CD4-positive, alpha-beta T cell treated with Interferon gamma for 1 hour (primary cell): ENCODE data around the gene CCDC134.
"Not testable (repeated sequence)": the region's sequence is repeated elsewhere in the genome, so short reads cannot be mapped to it uniquely, and the experiment has no call there.

Experiments used
- DNase-seq: peaks from one replicate; pipeline ENCODE4 v3.0.0-alpha.2; 2020

The CCDC134 gene

DNA sequence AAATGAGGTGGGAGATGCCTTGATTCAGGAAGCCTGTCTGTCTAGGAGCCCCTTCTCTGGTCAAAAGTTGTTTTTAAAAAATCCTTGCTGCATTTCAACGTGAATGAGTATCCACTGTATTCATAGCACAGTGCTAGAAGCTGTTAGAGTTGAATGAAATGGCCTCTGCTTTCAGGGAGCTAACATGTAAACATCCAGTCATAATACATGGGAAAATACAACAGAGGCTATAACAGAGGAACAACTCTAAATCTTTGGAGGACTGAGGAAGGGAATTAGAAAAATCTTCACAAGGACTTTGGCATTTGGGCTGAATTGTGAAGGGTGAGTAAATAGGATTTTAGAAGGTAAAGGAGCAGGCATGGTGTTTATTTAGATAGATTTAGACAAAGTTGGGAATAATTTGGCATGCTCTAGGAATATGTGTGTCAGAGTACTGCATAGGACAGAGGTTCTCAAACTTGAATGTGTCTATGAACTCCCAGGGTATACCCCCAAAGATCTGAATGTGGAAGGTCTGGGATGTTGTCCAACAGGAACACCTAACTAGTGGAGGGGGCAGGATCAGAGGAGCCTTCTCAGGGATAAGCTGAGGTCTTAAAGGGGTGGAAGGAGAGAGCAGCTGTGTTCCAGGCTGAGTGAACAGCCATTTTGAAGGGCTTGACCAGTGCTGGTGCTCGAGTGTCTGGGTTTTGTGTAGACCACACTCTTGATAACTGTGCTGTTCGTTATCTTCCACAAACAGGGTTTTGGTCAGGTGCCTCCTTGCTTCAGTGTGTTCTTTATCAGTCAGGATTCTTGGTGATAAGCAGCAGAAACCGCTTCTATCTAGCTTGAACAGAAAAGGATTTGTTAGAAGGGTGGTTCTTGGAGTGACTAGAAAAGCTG, 45.1 kb downstream of the CCDC134 start:
- DNase-seq: no peak

DNA sequence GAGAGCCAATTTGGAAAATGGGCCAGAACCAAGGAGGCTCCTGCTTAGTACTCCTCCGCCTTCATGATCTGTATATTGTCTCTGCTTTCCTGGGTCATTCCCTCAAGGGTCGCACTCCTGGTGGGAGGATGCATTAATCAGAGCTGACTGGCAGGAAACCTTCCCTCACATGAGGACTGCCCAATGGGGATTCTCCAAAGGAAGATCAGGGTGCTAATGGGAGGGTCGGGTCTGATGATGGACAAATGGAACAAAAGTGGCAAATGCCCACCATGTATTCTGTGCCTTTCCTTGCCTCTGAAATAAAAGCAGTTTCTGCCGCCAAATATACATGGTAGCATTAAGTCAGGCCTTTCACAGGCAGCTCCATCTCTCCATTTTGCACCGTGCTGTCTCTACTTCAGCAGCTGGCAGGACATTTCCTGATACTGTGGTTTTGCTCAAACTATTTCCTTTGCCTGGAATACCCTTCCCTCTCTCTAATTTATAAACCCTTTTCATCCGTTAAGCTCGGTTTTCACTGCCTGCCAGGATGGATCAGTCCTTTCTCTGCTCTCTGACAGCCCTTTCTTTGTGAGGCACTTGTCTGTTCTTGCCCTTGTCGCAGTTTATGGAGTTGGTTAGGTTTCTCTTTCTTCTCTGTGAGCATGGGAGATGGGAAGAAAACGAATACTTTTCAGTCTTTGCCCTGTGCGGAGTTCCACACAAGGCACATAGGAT, 45.9 kb downstream of the CCDC134 start:
- no peak for DNase-seq

DNA sequence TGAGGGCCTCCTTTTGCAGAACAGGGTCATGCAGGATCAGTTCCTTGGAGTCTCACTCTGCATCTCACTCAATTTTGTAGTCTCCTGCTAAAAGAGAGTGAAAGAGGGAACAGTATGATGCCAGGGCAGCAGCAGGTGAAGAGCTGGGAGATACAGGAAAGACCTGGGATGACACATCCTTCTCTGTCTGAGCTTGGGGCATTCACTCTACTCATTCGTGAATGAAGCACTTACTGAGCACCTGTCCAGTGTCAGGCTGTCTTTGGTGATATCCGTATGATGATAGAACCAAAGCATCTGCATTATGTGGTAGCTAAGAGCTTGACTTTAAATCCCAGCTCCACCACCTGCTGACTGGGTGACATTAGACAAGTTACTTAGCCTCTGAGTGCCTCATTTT, 46.8 kb downstream of the CCDC134 start:
- no peak for DNase-seq

DNA sequence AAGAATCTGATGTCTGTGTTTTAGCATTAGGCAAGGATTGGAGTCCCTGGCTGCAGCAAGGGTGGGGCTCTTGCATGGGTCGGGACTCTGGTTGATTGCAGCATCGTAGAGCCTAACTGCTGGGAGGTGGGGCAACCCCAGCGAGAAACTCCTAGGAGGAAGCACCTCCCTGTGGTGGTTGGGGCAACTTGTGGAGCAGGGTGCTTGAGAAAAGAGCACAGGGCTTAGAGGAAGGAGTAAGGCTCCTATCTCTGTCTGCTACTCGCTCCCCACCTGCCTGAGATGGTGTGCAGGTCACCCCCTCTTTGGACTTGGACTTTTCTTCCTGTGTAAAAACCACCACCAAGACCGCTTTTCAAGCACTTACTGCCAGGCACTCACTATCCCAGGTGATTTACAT, 48.0 kb downstream of the CCDC134 start:
- peak; percentile 66 for DNase-seq

DNA sequence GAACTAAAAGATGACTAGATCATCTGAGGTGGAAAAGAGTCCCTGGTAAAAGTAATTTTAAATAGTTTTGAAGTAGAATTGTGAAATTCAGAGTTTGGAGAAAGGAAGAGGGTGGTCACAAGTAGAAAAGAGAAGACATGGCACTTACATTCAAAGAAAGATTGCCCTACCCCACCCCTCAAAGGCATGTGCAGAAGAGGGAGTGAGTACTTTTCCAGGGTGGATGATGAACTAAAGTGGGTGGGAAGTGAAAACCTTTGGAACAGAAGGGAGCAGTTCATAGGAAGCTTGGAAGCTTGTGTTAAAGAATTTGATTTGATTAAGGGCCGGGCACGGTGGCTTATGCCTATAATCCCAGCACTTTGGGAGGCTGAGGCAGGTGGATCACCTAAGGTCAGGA, 56.0 kb downstream of the CCDC134 start:
- no peak for DNase-seq

DNA sequence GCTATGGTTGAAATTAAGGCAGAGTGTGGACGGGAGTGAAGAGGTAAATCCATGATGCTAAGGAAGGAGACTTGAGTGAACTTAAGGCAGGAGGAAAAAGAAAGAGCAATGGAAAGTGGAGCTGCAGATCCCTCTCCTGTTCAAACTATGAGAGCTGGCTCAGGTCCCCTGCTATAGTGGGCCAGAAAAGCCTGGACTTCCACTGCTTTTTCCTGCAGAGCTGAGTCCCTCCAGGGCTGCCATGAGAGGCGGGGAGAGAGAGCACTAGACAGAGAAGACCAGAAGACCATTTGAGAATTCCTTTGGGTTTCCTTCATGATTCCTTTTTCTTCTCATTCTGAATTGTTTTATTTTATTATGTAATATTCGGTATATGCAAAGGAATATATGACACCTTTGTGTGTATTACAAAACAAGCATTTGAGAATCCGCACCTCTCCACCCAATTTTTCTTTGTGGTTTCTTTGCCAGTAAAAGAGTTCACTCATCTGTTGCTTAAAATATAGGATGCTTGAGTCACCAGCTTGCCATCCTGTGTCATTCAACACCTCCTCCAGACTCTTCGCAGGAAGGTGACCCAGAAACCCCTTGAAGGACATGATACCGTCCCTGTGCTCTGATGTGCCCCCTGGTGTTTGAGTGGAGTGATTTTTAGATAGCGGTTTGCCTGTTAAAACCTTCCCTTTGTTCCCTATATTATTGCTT, 56.8 kb downstream of the CCDC134 start:
- DNase-seq: peak; percentile 68

DNA sequence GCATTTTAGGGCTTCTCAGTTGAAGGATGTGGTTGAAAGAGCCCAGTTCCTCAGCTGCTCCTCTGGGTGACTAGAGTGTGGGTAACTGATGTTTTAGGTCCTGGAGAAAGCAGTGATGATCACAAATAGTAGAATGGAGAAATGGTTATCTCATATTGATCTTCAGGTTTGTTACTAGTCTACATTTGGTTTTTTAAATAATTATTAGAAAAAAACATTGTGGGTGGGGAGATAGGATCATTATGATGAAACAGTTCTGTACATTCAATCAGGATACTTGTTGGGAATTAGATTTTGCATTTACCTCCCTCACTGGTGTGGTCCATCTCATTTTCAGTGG, 57.4 kb downstream of the CCDC134 start:
- no peak for DNase-seq

DNA sequence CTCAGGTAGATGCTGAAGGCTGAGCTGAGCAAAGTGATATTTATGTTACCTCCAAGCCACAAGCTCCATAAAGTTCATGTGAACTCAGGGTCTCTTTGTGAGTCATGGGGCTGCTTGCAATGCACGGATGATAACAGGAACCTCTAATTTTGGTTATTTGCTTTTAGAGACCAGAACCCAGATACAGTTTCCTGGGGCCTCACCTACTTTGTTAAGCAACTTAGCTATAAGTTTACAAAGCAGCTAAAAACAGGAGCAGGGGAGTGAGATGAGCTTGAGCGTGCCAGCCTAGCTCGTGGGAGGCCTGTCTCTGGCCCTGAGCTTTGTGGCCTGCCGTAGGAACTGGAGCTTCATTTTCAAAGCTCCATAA, 61.7 kb downstream of the CCDC134 start:
- peak; percentile 26 for DNase-seq

DNA sequence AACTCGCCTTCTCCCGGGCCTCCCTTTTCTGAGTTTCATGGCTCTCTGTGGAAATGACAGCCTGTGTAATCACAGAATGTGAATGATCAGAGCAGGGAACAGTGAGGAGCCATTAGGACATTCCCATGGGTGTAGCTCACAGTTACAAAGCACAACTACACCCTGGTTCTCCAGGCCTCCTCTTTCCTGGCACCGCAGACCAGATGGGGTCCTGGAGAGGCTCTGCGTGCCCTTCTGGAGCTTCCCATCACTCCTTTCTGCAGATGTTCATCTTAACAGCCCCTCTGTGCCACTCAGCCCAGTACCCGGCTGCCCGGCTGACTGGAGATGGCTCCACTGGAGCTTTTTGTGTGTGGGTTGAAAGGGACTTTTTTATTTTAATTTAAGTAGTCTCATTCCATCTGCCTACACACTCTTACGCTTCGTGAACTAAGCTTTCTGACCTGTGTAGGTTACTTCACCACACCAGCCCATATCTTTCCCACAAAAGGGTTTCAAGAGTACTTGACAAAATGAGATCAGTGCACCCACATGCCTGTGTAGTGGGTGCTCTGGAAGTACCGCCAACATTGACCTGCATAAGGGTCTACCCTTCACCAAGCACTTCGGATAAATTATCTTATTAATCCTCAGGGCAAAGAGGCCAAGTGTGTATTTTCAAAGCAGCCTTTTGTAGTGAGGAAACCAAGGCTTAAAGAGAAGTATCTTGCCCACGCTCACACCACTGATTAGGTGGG, 62.2 kb downstream of the CCDC134 start:
- no peak for DNase-seq

DNA sequence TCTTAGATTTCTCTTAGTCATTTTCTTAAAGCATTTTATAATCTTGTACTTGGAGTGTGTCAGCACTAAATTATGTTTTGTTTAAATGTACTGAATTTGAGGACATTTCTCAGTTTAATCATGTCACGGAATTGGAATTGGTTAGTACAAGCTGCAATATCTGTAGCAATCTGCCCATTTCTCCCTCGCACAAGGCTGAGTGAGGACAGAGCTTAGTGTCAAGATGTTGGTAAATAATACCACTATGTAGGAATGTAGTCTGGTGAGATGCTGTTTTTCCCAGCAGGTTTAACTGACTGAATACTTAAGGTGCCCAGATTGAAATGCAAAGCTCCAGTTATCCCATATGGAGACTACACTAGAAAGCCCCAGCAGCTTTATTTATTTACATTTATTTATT, 63.0 kb downstream of the CCDC134 start:
- no peak for DNase-seq

DNA sequence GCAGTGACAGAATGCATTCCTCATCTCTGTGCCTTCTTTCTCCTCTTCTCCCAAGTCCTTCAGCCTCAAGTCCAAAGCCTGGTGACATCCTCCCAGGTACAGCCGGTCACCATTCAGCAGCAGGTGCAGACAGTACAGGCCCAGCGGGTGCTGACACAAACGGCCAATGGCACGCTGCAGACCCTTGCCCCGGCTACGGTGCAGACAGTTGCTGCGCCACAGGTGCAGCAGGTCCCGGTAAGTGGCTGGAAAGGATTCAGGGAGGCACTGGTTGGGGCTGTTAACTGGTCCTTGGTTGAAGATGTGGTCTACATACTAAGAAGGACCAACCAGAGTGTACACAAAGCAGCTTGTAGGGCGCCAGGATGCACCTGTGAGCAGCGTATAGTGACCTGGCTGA, 68.1 kb downstream of the CCDC134 start:
- no peak for DNase-seq

DNA sequence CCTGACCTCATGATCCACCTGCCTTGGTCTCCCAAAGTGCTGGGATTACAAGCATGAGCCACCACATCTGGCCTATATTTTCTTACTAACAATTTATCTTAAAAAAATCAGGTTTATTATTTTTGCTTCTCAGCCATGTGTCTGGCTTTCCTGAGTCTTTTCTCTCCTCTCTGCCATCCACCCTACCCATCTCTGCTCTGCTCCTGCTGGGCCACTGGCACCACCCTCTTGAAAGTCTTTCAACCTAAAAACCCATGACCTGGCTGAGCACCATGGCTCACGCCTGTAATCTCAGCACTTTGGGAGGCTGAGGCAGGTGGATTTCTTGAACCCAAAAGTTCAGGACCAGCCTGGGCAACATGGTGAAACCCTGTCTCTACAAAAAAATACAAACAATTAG, 69.6 kb downstream of the CCDC134 start:
- DNase-seq: not testable (repeated sequence)

DNA sequence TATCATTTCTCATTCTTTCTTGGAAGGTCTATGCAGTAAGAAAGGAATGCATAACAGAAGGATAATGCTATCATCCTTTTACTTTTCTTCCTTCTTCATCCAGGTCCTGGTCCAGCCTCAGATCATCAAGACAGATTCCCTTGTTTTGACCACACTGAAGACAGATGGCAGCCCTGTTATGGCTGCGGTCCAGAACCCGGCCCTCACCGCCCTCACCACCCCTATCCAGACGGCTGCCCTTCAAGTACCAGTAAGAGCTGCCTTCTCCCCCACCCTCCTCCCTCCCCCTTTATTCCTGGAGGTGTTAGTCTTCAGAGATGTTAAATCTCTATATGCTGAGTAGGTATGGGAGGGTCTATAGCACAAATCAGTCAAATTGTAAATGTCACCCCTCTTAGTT, 70.3 kb downstream of the CCDC134 start:
- no peak for DNase-seq

DNA sequence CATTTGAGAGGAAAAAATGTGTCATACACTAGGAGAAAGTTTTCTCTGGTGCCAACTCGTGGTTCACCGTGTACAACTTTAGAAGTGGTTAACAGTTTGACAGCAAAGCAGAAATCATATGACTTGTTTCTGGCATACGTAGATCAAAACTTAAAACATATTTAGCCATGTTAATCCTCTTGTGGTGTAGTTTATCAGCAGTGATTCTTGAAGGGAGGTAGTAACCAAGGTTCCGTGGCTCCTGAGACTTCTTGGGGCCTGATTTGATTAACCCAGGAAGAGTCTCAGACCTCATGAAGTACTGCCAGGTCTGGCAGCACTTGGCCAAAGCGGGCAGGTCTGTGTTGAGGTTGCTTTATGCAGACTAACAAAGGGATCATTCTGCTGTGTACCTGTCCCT, 72.9 kb downstream of the CCDC134 start:
- no peak for DNase-seq

DNA sequence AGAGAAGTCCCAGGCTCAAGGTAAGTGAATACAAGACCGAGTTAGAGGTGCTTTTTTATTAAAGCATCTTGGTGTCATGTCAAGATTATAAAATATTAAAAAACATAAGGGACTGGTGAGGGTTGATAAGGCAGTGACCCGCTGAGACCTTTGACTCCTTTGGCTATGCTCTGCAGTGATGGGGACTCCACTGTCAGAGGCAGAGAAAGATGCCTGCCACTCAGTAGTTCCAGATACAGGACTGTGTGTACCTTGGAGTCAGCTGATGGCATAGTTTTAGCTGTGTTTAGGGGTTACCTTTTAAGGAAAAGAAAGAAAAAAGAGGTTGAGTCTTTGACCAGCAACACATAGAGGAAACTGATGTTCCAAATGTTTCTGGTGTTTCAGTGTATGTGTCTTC, 73.6 kb downstream of the CCDC134 start:
- no peak for DNase-seq

DNA sequence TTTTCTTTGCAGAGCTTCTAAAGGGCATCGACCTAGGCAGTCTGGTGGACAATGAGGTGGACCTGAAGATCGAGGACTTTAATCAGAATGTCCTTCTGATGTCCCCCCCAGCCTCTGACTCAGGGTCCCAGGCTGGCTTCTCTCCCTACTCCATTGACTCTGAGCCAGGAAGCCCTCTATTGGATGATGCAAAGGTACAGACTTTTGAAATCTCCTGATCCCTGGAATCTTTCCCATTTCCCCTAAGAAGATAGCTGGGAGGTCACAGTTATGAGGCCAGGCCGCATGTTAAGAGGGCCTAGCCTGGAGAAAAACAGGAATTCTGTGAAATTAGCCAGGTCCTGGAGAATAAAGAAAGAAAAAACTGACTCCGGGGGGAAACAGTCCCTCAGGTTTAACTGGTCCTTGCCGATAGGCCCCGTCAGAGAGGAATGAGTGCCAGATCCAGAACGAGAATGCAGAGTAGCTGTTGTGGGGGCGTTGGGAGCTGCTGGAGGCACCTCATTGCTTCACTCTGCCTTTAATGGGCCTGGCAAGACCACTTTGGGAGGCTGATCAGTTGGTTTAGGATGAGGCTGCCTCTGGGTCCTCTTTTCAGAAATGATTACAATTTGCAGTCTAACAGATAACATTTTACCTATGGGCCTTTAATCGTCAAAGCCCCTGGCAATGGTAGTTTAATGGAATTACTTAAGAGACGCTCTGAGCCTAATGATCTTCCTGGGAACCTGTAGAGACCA, 75.2 kb downstream of the CCDC134 start:
- DNase-seq: no peak
